ENCODE data around the gene VOPP1.

Gene VOPP1

GRCh38 chr7:55458351-55458750 lies 114.0 kb downstream of the VOPP1 start:
- H3K36me3 ChIP-seq (ENCODE audit: control insufficient read depth, insufficient read depth, low read length): no peaks in the 10 kb centered on the region

DNA sequence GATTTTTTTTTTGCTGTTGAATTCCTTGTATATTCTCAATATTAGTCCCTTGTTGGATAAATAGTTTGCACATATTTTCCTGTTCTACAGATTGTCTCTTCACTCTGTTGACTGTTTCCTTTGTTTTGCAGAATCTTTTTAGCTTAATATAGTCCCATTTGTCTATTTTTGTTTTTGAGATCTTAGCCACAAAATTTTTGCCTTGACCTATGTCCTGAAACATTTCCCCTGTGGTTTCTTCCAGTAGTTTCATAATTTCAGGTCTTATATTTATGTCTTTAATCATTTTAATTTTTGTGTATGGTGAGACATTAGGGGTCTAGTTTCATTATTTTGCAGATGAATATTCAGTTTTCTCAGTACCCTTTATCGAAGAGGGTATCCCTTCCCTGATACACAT lies 114.5 kb downstream of the VOPP1 start:
- Histone ChIP-seq H3K9me3 (ENCODE audit: control insufficient read depth, low read length) (no peaks in the 10 kb centered on the region), H3K9ac (ENCODE audit: low read length) (no peak overlapping the region), H3K27me3 (ENCODE audit: control insufficient read depth, insufficient read depth, low read length) (no peaks in the 10 kb centered on the region)

More at GRCh38 chr7:55458351-55458750, 114.0 kb downstream of the VOPP1 start:
- no peak overlapping the region for H3K4me3 ChIP-seq (ENCODE audit: low read length)
- H3K27me3 ChIP-seq (ENCODE audit: control insufficient read depth, insufficient read depth, low read length): no peaks in the 10 kb centered on the region
- H3K9ac ChIP-seq (ENCODE audit: low read length): no peak overlapping the region
- H3K9me3 ChIP-seq (ENCODE audit: control insufficient read depth, low read length): no peaks in the 10 kb centered on the region
- H3K4me1 ChIP-seq (ENCODE audit: control insufficient read depth, insufficient read depth, low read length): no peaks in the 10 kb centered on the region

DNA sequence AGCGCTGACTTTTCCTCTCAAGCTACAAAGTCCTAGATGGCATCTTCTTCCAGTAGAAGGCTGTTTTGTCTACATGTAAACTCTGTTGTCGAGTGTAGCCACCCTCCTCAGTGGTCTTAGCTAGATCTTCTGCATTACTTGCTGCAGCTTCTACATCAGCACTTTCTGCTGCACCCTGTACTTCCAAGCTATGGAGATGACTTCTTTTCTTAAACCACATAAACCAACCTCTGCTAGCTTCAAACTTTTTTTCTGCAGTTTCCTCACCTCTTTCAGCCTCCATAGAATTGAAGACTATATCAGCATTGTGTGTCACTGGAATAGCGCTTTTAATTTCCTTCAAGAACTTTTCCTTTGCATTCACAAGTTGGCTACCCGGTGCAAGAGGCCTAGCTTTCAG lies 119.3 kb downstream of the VOPP1 start:
- Histone ChIP-seq H3K27me3 (ENCODE audit: control insufficient read depth, insufficient read depth, low read length) (peaks cover 7% of the 10 kb centered on the region), H3K9me3 (ENCODE audit: control insufficient read depth, low read length) (no peaks in the 10 kb centered on the region), H3K9ac (ENCODE audit: low read length) (no peak overlapping the region), H3K4me1 (ENCODE audit: control insufficient read depth, insufficient read depth, low read length) (no peaks in the 10 kb centered on the region), H3K36me3 (ENCODE audit: control insufficient read depth, insufficient read depth, low read length) (no peaks in the 10 kb centered on the region), H3K4me3 (ENCODE audit: low read length) (no peak overlapping the region)

More for the DNA sequence above, 114.5 kb downstream of the VOPP1 start:
- no peak overlapping the region for H3K4me3 ChIP-seq (ENCODE audit: low read length)
- no peaks in the 10 kb centered on the region for H3K4me1 ChIP-seq (ENCODE audit: control insufficient read depth, insufficient read depth, low read length)
- no peaks in the 10 kb centered on the region for H3K36me3 ChIP-seq (ENCODE audit: control insufficient read depth, insufficient read depth, low read length)

DNA sequence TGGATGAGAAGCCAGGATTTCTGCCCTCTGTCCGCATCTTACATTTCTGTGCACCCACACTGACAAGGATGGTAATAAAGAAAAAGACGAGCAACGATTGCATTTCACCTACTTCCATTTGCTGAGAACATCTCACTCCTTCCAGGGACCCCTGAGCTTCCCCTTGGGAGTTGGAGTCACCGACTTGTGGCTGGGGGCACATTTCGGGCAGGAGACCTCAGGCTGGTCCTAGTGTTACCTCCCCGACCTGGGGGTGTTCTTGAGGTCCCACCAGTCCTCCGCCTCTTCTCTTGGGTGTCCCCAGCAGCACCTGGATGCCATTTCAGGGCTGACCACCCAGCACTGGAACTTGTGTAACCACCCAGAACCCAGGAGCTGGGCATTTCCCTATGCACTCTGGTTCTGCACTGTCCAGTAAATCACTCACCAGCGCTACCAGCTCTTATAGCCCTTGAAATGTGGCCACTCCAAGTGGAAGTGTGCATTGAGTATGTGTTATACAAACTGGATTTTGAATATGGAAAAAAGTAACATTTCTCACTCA lies 122.2 kb downstream of the VOPP1 start:
- Histone ChIP-seq H3K36me3 (ENCODE audit: control insufficient read depth, insufficient read depth, low read length) (no peaks in the 10 kb centered on the region), H3K4me3 (ENCODE audit: low read length) (no peak overlapping the region), H3K4me1 (ENCODE audit: control insufficient read depth, insufficient read depth, low read length) (no peaks in the 10 kb centered on the region), H3K27me3 (ENCODE audit: control insufficient read depth, insufficient read depth, low read length) (peaks cover 7% of the 10 kb centered on the region), H3K9ac (ENCODE audit: low read length) (no peak overlapping the region), H3K9me3 (ENCODE audit: control insufficient read depth, low read length) (no peaks in the 10 kb centered on the region)

- H3K4me1 ChIP-seq (ENCODE audit: control insufficient read depth, insufficient read depth, low read length): no peaks in the 10 kb centered on the region
- H3K36me3 ChIP-seq (ENCODE audit: control insufficient read depth, insufficient read depth, low read length): no peaks in the 10 kb centered on the region
- no peak overlapping the region for H3K4me3 ChIP-seq (ENCODE audit: low read length)
- H3K9me3 ChIP-seq (ENCODE audit: control insufficient read depth, low read length): no peaks in the 10 kb centered on the region
- peaks cover 7% of the 10 kb centered on the region for H3K27me3 ChIP-seq (ENCODE audit: control insufficient read depth, insufficient read depth, low read length)
- no peak overlapping the region for H3K9ac ChIP-seq (ENCODE audit: low read length)
Measured at GRCh38 chr7:55449205-55449991, 122.9 kb downstream of the VOPP1 start.

GRCh38 chr7:55448526-55448925 lies 123.8 kb downstream of the VOPP1 start:
- H3K9ac ChIP-seq (ENCODE audit: low read length): no peak overlapping the region
- no peaks in the 10 kb centered on the region for H3K9me3 ChIP-seq (ENCODE audit: control insufficient read depth, low read length)
- H3K27me3 ChIP-seq (ENCODE audit: control insufficient read depth, insufficient read depth, low read length): peaks cover 7% of the 10 kb centered on the region
- no peaks in the 10 kb centered on the region for H3K4me1 ChIP-seq (ENCODE audit: control insufficient read depth, insufficient read depth, low read length)
- no peak overlapping the region for H3K4me3 ChIP-seq (ENCODE audit: low read length)
- H3K36me3 ChIP-seq (ENCODE audit: control insufficient read depth, insufficient read depth, low read length): no peaks in the 10 kb centered on the region

DNA sequence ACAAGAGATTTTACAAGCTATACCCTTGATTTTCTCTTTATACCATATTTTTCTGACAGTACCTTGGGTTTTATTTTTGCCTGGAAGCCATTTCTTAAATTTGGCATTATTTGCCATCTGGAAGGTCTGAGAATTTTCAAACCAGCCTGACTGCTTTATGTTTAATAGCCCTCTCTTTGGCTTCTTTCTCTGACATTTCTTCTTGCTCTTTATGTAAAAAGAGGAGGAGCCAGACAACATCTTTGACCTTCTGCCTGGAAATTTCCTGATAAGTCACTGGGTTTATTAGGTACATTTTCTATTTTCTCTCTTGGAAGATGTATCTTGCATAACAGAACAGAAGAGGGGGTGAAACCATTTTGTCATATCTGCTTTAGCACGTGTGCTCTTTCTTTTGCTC lies 127.5 kb downstream of the VOPP1 start:
- H3K27me3 ChIP-seq (ENCODE audit: control insufficient read depth, insufficient read depth, low read length): peaks cover 5% of the 10 kb centered on the region
- no peaks in the 10 kb centered on the region for H3K4me1 ChIP-seq (ENCODE audit: control insufficient read depth, insufficient read depth, low read length)
- no peak overlapping the region for H3K9ac ChIP-seq (ENCODE audit: low read length)

DNA sequence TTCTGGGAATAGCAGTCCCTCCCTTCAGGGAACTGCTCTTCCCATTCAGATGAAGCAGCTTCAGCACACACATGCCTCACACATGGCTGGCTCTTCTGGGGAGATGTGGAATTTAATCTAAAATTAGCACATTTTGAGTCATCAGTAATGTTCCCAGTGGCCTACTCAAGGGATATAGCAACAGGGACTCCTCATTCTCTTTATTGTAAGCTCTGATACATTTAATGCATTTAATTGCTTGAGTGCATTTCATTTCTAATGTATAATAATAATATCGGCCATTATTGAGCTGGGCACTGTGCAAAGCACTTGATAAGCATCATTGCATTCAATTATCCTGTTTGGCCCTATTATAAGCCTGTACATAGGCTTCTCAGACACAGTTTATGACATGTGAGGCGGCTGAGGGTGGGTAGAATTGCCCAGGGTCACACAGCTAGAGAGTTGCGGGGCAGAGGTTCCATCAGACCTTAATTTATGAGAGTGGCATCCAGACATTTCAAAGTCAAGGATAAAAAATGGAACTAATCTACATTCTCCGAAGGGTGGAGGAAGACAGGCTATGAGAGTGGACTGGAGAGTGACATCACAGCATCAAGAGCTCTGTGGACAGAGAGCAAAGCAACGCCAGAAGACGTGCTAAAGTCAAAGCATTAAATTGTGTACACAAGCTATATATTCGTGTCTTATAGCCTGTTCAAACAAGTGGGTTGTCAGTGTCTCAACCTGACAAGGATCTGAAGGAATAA lies 130.4 kb downstream of the VOPP1 start:
- Histone ChIP-seq H3K36me3 (ENCODE audit: control insufficient read depth, insufficient read depth, low read length) (no peaks in the 10 kb centered on the region), H3K9me3 (ENCODE audit: control insufficient read depth, low read length) (no peaks in the 10 kb centered on the region), H3K4me3 (ENCODE audit: low read length) (no peak overlapping the region), H3K9ac (ENCODE audit: low read length) (no peak overlapping the region), H3K27me3 (ENCODE audit: control insufficient read depth, insufficient read depth, low read length) (no peaks in the 10 kb centered on the region), H3K4me1 (ENCODE audit: control insufficient read depth, insufficient read depth, low read length) (no peaks in the 10 kb centered on the region)

More for the DNA sequence above, 127.5 kb downstream of the VOPP1 start:
- Histone ChIP-seq H3K4me3 (ENCODE audit: low read length) (no peak overlapping the region), H3K36me3 (ENCODE audit: control insufficient read depth, insufficient read depth, low read length) (no peaks in the 10 kb centered on the region), H3K9me3 (ENCODE audit: control insufficient read depth, low read length) (no peaks in the 10 kb centered on the region)

DNA sequence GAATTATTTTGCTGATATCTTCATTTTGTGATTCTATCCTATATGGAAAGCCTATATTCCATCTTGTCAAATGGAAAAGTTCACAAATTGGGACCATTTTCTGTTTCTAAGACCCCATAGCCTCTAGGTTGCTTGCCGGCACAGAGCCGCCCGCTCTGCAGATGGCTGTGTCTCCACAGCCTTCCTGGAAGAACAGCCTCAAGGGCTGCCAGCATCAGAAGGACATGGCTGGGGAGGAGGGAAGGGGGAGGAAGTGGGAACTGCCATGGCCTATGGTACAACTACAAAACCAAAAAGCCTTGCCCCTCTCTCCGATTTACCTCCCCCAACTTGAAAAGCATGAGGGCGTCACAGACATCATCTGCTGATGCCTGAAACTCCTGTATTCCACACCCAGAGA lies 131.3 kb downstream of the VOPP1 start:
- Histone ChIP-seq H3K36me3 (ENCODE audit: control insufficient read depth, insufficient read depth, low read length) (no peaks in the 10 kb centered on the region), H3K4me1 (ENCODE audit: control insufficient read depth, insufficient read depth, low read length) (no peaks in the 10 kb centered on the region), H3K4me3 (ENCODE audit: low read length) (no peak overlapping the region), H3K9me3 (ENCODE audit: control insufficient read depth, low read length) (no peaks in the 10 kb centered on the region), H3K9ac (ENCODE audit: low read length) (no peak overlapping the region), H3K27me3 (ENCODE audit: control insufficient read depth, insufficient read depth, low read length) (no peaks in the 10 kb centered on the region)

DNA sequence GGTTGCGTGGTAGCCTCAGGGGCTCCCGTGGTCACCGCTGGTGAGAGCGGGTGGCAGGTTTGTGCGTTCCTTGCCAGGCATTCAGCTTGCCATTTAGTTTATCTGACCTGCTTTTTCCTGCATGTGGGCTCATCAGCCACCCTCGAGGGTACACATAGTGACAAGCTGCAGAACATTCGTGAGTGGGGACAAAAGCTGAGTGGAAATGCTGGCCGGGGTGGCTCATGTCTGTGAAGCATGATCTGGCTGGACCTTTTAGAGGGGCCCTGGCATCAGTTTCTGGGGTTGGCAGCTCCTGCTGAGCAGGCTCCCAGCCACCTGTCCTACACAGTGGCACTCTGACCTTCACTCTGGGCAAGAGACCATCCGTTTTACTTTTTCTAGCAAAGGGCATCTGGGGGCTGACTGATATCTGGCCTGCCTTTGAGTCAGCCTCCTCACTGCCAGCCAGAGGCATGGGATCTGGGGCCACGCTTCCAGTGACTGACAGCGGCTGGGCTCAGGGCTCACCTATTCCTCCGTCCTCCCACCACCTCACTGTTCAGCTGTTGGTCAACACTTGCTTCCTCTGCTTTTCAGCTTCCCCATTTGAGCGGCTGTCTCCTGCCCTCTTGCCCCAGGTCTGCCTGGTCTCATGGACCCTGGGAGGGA lies 132.1 kb downstream of the VOPP1 start:
- Histone ChIP-seq H3K9ac (ENCODE audit: low read length) (no peak overlapping the region), H3K4me3 (ENCODE audit: low read length) (no peak overlapping the region), H3K27me3 (ENCODE audit: control insufficient read depth, insufficient read depth, low read length) (no peaks in the 10 kb centered on the region), H3K9me3 (ENCODE audit: control insufficient read depth, low read length) (no peaks in the 10 kb centered on the region), H3K4me1 (ENCODE audit: control insufficient read depth, insufficient read depth, low read length) (no peaks in the 10 kb centered on the region), H3K36me3 (ENCODE audit: control insufficient read depth, insufficient read depth, low read length) (no peaks in the 10 kb centered on the region)

DNA sequence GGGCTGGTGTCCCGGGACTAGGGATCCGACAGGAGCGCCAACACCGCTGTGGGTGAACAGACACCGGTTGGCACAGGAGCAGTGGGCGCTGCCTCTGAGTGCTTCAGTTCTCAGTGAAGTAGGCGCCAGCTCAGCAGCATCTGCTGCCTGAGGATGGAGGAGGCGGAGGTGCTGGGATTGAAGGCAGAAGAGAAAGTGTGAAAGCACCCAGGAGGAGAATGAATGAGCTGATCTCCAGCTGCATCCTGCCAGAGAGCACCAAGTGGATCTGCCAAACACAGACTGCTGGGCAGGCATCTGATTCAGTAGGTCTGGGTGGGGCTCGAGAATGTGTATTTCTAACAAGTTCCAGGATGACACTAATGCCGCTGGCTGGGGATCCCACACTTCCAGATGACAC lies 132.7 kb downstream of the VOPP1 start:
- Histone ChIP-seq H3K4me1 (ENCODE audit: control insufficient read depth, insufficient read depth, low read length) (no peaks in the 10 kb centered on the region), H3K9me3 (ENCODE audit: control insufficient read depth, low read length) (no peaks in the 10 kb centered on the region), H3K27me3 (ENCODE audit: control insufficient read depth, insufficient read depth, low read length) (no peaks in the 10 kb centered on the region), H3K9ac (ENCODE audit: low read length) (no peak overlapping the region), H3K4me3 (ENCODE audit: low read length) (no peak overlapping the region), H3K36me3 (ENCODE audit: control insufficient read depth, insufficient read depth, low read length) (no peaks in the 10 kb centered on the region)
